ENCODE data around the gene GGN.
"Not testable (repeated sequence)": the region's sequence is repeated elsewhere in the genome, so short reads cannot be mapped to it uniquely, and the experiment has no call there.

The GGN gene

GRCh38 chr19:38360839-38361631, 26.8 kb downstream of the GGN start:
- no peak for DNase-seq

DNA sequence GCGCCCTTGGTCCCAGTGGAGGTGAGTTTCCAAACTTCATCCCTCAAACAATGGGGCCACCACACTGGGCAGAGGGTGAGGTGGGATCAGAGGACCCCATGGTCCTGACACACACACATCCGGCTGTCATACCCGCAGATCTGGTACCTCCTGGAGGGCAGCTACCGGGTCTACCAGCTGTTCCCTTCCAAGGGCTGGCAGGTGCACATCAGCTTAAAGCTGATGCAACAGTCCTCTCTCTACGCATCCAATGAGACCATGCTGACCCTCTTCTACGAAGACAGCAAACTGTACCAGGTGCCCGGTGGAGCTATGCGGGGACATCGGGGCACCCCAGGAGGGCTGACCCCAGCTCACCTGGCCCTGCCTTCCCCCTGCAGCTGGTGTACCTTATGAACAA, 27.5 kb downstream of the GGN start:
- DNase-seq = no peak

GRCh38 chr19:38359242-38360021, 28.4 kb downstream of the GGN start:
- no peak for DNase-seq

DNA sequence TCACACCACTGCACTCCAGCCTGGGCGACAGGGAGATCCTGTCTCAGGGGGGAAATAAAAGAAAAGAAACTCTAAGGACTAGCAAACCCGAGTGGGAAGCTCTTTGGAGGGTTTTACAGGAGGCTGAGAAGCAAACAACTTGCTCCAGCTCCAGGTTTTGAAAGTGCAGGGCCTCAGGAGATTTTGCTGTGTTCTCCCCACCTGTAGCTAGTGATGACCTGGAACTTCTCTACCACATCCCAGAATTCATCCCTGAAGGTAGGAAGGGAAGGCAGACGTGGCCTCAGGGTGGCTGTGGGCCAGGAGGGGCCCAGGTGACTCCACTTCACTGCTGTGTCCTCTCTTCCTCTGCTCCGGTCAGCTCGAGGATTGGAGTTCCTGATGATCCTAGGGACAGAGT, 29.8 kb downstream of the GGN start:
- no peak for DNase-seq

DNA sequence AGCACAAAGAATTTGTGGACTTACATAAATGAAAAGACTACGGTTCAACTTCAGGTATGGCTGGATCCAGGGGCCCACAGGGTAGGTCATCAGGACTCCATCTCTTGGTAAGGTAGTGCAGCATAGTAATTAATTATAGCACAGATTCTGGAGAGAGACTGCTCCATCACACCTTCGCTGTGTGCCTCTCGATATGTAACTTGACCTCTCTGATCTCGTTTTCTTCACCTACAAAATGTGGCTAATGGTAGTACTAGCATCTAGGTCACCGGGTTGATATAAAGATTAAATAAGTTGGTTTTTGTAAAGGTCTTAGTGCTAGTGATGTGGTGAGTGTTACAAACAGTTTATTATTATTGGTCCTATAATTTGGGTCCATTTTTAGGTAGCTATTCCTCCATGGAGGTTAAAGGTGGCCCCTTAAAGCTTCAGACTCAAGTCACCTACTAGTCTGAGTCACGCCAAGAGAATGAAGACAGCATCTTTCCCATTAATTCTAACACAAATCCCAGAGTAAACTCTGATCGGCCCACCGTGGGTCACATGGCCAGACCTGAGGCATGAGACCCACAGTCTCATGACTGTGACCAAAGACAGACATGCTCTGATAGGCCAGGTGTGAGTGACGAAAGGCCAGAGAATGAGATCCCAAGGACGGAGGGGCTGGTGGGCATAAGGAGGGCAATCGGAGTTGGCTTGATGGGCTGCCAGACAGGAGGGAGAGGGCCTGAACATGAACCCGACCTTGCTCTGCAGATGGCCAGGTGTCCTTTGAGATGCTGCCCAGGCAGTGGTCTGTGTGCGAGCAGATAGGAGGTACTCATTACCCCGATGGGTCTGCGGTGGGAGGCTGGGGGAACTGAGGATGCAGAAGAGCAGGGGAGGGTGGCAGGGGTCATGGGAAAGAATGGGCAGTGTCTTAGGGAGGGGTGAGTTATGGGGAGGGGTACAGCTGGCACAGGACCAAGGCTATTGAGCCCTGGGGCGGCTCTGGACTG, 31.8 kb downstream of the GGN start:
- DNase-seq = no peak

DNA sequence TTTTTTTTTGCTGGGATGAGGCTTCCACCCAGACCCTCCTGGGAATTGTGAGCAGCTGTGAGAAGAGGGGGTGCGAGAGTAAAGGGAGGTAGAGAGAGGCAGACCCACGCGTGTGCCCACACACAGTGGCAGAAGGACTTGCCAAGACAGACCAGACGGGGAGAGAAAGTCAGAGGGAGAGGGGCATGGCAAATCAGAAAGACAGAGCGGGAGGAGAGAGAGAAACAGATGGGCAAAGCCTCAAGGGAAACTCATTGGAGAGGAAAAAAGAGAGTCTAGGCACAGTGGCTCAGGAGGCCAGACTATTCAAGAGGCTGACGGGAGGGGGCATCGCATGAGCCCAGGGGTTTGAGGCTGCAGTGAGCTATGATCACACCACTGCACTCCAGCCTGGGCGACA, 35.2 kb downstream of the GGN start:
- DNase-seq = no peak

DNA sequence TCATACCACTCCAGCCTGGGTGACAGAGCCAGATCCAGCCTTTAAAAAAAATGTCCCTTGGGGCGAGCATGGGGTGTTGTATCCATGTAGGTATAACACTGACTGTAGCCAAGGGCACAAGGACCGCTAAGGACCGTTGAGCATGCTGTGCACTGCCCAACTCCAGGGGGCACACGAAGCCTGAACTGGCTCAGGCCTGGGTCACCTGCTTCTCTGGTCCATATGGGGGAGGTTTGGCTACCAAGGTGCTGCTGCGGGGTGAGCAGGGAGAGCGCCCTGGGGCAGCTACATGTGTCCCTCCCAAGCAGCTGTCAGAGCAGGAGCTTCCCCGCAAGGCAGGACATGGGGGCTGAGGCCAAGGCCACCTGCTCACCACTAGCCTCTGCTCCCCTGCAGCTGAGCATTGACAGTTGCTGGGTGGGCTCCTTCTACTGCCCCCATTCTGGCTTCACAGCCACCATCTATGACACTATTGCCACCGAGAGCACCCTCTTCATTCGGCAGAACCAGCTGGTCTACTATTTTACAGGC, 35.9 kb downstream of the GGN start:
- DNase-seq = no peak

DNA sequence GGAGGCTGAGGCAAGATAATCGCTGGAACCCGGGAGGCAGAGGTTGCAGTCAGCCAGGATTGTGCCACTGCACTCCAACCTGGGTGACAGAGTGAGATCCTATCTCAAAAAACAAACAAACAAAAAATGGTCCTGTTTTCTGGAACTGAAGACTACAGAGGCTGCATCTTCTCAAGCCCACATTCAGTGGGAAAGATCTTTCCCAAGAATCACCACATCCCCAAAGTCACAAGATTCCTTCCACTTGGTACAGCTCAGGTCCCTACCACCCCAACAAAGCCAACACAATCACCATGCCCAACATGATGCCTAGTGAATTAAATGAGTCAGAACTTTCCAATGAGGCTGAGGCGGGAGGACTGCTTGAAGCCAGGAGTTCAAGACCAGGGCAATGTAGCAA, 37.0 kb downstream of the GGN start:
- no peak for DNase-seq

- no peak for DNase-seq
Observed at GRCh38 chr19:38346837-38347236, 41.0 kb downstream of the GGN start.

GRCh38 chr19:38340927-38341326, 46.9 kb downstream of the GGN start:
- no peak for DNase-seq

- DNase-seq = not testable (repeated sequence)
Observed at GRCh38 chr19:38339011-38339410, 48.8 kb downstream of the GGN start.

- no peak for DNase-seq
Observed at GRCh38 chr19:38337360-38337653, 50.5 kb downstream of the GGN start.

GRCh38 chr19:38336638-38337359, 51.0 kb downstream of the GGN start:
- DNase-seq = peak; percentile 93 to 96

GRCh38 chr19:38335949-38336637, 51.7 kb downstream of the GGN start:
- DNase-seq = peak; percentile 92
